HG03469 (cell line): ENCODE results near the gene CDHR1.

Experiments used
- ATAC-seq: cut with Tn5 transposase; IDR thresholded peaks from one replicate; pipeline ENCODE4 v1.9.1; 2021; ENCODE audit warnings: mild to moderate bottlenecking, moderate library complexity, moderate number of reproducible peaks; ENCODE audit not compliant: unreplicated experiment

Gene CDHR1

DNA sequence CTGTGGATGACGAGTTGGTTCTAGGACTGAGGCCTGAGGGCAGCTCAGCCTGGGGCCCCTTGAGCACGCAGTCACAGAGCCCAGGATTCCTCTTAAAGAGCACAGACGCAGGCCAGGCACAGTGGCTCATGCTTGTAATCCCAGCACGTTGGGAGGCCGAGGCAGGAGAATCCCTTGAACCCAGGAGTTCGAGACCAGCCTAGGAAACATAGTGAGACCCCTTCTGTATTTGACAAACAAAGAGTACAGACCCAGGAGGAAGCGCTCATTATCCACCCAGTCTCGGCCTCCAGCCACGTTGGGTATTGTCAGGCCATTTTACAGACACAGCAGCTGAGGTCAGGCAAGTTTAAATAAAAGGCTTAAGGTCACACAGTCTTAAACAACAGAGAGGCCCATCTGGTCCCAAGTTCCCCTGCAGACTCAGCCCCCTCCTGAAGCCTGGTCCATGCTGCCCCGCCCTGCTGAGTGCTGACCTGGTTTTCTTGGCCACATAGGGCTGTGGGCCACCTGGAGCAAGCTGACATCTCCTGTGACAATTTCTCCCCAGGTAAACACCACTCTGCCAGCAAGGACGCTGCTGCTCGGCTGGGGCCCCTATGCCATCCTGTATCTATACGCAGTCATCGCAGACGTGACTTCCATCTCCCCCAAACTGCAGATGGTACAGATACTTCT is 63.1 kb downstream of the CDHR1 start:
- ATAC-seq = no peak

DNA sequence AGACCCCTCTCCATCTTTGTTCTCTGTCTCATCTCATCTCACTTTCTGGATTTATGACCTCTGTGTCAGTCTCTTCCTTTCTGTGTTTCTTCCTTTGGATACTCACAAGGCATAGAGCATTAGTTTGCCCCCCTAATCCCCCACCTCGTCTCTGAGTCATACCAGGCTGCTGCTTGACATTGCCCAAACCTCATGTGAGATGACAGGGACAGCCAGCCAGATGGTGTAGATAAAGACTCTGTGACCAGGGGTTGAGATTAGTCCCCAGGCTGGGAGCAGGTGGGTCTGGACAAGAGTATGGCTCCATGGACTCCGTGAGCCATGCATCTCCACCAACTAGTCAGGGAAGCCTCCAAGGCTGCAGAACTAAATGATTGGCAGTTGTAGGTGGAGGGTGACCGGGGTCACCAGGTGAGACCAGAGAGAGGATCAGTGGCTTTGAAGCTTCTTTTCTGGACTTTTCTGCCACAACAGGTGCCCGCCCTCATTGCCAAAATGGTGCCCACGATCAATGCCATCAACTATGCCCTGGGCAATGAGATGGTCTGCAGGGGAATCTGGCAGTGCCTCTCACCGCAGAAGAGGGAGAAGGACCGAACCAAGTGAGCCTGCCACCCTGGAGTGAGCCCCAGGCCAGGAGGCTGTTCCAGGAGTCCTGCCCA is 63.8 kb downstream of the CDHR1 start:
- no peak for ATAC-seq

DNA sequence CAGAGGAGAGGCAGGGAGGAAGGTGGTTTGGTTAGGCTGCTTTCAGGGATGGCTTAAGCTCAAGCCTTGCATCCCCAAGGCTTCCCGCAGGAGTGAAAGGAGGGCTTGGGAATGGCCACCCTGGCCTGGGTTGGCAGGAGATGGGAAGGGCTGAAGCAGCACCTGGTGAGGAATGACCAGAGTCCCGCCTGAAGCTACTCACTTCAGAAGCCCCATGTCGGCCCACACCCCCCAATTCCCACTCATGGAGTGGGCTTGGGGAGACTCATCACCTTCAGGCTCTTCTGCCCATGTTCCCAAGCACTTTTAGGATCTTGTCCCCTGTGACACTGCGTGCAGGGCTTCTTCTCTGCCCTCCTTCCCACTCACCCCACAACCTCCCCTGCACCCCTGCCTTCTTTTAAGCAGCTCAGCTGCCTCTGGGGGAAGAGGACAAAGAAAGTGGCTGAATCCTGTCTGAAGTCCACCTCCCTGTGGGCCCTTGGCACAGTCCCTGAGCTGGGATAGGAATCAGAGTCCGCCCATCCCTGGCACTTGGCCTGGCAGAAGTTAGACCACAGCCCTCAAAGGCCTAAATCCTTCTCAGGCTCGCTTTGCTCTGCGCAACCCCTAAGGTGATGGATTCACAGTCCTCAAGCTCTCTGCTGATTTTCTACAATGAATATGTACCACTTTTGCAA is 67.0 kb downstream of the CDHR1 start:
- no peak for ATAC-seq

DNA sequence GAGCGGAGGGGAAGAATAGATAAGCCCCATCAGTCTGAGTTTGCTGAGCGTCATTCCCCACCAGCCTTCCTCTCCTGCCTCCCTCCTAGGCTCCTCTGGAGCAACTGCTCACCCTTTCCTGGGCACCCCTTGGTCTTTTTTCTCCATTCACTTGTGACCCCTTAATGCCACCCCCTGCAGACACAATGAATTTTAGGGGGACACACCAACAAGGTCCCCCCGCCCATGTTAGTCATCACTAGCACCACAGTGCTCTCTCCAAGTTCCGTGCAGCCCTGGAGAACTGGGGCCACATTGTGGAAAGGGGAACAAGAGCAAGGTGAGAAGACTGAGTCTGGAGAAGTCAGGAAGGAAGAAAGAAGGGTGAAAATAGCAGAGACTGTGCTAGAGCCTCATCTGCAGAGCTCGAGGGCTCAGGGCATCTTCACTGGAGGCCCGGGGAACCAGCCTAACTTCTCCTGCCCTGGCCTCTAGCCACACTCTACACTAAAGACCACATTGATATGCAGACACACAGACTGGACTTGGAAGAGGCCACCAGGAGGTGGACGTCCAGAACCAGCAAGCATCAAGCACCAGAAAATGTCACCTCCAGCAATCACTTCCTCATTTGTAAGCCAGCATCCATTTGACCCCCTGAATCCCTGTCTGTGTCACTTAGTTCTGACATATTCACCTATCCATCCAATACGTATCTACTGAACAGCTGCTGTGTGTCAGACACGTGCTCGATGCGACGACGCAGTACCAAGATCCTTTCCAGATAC is 68.0 kb downstream of the CDHR1 start:
- ATAC-seq = no peak

DNA sequence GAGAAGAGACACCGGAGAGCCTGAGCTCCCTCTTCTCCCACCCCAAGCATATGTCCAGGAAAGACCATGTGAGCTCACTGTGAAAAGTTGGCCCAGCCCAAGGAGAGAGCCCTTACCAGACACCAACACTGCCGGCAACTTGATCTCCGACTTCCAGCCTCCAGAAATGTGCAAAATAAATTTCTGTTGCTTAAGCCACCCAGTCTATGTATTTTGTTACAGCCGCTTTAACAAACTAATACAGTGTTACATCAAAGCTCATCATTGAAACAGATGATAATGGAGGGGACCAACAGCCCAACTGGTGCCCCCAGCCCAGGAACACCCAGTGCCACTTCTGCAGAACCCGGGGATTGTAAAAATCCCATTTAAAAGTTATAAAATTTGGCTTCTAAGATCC is 69.4 kb downstream of the CDHR1 start:
- ATAC-seq = no peak

DNA sequence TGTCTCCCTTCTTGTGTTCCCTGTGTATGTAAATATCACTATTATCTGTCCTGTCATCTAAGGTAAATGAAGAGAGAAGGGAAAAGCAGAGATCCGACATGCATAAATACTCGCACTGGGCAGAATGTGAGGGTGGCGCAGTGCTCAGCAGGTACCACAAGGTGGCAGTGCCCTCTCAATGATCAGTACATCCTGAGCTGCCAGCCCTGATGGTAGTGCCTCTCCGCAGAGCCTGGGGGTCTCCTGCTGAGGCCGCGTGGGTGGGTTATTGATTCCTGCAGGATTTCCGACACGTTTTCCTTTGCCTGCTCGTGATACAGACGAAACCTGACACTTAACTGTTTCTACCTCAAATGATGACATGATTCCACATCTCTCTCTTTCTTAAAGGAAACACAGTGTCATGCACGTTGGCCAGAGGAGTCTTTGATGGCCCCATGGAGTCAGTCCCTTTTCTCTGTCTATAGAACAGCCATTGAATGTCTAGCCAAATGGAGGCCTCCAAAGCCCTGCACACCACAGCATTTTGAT is 70.3 kb downstream of the CDHR1 start:
- ATAC-seq = peak; percentile 90

DNA sequence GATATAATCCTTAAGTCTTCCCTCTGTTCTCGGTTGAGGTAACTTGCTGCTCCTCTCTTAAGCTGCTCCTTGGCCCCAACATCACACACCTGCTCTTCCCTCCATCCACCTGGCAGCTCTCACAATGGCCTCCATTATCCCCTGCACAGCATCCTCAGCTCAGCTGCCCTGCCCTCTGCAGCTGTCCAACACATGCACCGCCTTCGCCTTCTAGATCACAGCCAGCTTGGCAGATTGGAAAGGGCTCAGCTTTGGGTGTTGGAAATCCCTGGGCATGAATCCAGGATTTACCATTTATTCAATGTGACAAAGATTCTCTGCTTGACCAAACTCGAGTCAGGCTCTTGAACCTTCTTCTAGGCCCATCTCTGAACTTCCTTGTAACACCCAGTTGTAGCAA is 71.1 kb downstream of the CDHR1 start:
- no peak for ATAC-seq

DNA sequence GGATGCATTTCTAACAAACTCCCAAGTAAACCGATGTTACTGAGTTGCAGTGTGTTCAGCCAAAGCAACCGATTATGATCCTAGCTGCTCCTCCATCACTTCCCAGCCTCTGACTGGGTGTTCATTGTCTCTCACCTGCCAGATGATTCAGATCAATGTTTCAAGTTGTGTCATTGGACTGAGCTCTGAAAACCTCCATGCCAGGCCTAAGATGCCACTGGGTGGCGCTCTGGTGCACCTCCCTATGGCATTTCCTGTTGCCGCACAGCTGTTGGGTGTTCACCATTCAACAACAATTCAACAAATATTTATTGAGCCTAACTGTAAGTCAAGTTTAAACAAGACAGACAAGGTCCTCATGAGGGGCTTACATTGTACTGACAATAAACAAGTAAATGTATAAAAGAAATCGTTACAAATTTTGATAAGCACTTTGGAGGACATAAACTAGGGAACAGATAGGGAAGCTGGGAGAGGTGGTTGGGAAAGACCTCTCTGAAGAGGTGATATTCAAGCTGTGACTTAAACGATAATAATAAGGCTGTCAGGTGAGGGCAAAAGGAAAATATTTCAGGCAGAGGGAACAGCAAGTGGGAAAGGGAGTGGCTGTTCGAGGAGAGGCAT is 73.3 kb downstream of the CDHR1 start:
- ATAC-seq = peak; percentile 57

DNA sequence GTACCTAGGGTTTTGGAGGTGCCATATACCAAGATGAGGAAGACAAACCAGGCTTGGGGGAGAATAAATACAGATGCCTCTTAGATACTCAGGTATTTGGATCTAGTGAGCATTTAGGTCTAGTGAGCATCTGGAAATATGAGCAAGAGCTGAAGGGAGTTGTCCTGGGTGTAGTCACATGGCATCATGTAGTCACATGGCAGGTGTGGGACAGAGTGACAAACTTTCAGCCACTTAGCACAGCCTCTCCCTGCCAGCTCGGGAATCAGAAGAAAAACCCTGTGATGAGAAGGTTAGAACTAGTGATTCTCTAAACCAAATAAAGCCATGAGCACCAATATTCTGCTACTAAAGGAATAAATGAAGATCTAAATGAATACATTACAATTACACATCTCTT is 74.8 kb downstream of the CDHR1 start:
- ATAC-seq = no peak
